ENCODE data around the gene PCDHGA1.
A peak's percentile ranks its signal among the peaks of the same experiment; 100 is the strongest.

Gene PCDHGA1

GRCh38 chr5:141420855-141421488, 90.7 kb downstream of the PCDHGA1 start, which contains the start of gene PCDHGA11:
TSS of gene PCDHGA11 (plus strand) at chr5:141421051. CDS start at chr5:141421228, 177 bp downstream.
- TF ChIP-seq CTCF (IDR thresholded peaks at IDR 0.05), result peak; percentile 44

GRCh38 chr5:141421489-141421855, 91.2 kb downstream of the PCDHGA1 start:
- no peak for TF ChIP-seq CTCF (IDR thresholded peaks at IDR 0.05)

- no peak for TF ChIP-seq CTCF (IDR thresholded peaks at IDR 0.05)
These were observed 92.5 kb downstream of the PCDHGA1 start for GRCh38 chr5:141422742-141423291.

GRCh38 chr5:141427783-141428426, 97.6 kb downstream of the PCDHGA1 start:
- TF ChIP-seq CTCF (IDR thresholded peaks at IDR 0.05), result no peak

- TF ChIP-seq CTCF (IDR thresholded peaks at IDR 0.05), result peak; percentile 62
These were observed 100.2 kb downstream of the PCDHGA1 start, which contains the start of gene PCDHGA12 for GRCh38 chr5:141430332-141431113. TSS of gene PCDHGA12 (plus strand) at chr5:141430507. CDS start at chr5:141430760, 253 bp downstream.

- no peak for TF ChIP-seq CTCF (IDR thresholded peaks at IDR 0.05)
These were observed 101.0 kb downstream of the PCDHGA1 start for GRCh38 chr5:141431286-141431685.

GRCh38 chr5:141434006-141434405, 103.7 kb downstream of the PCDHGA1 start:
- TF ChIP-seq CTCF (IDR thresholded peaks at IDR 0.05), result no peak

All from LNCAP (cell line).